ENCODE measurements around the gene CAMSAP1. TPM values are rescaled to one million over a fixed set of nuclear protein-coding genes. Genes with fewer than 3 reads are reported as not detected.

CAMSAP1 gene
- polyA plus RNA-seq, 1 donor from 2014 or later = 58.5 TPM

DNA sequence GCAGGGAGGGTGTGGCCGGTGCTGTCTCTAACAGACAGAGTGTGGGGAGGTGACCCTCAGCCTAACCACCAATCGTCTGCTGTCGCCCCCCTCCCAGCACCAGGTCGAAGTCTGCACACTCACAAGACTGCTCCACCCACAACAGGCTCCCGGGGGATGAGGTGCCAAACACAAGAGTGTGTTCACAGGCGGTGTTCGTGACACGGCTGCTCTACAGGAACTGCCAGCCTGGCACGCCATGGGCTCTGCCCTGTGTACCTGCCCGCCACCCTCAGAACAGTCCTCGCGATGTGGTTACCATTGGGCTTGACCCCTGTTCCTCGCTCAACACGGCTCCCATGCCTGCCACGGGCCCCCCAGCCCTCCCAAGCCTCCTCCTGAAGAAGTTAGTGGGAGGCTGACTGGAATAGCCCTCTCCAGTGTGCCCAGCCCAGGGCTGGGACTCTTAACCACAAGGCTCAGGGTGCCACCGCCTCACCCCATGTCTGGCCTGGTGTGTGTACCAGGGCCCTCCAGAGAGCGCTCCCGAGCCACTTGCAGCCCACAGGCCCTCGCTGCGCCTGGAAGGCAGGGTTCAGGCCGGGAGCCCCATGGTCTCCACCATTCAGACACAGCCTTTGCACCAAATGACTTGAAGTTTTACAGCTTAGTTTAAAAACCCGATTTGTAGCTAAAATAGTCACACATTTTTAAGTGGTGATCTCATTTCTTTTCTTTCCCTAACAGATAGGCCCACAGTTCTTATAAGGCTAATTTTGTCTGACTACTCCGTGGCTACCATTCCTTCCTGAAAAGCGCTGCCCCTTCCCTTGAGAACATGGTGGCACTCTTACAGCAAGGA lies 102.5 kb downstream of the CAMSAP1 start:
- no peak overlapping the region for H3K4me3 ChIP-seq (ENCODE audit: low read length)
- no peaks in the 10 kb centered on the region for H3K9me2 ChIP-seq (ENCODE audit: insufficient read depth, low read length)
- H3K9me3 ChIP-seq (ENCODE audit: low read length) = no peaks in the 10 kb centered on the region
- H3K9ac ChIP-seq (ENCODE audit: low read length) = no peak overlapping the region
- H3K79me2 ChIP-seq (replicated peaks; ENCODE audit: insufficient read depth, low read length) = no peaks in the 10 kb centered on the region
- no peak overlapping the region for H3K4me2 ChIP-seq (ENCODE audit: low read length)
- H3K27me3 ChIP-seq (ENCODE audit: insufficient read depth, low read depth, low read length) = no peaks in the 10 kb centered on the region
- H3K27ac ChIP-seq (ENCODE audit: low read length) = no peak overlapping the region
- no peak overlapping the region for H2AFZ ChIP-seq (ENCODE audit: low read depth, low read length)
- no peaks in the 10 kb centered on the region for H3F3A ChIP-seq (ENCODE audit: insufficient read depth, low read length, poor library complexity, severe bottlenecking)
- no peaks in the 10 kb centered on the region for H4K20me1 ChIP-seq (ENCODE audit: insufficient read depth)
- no peaks in the 10 kb centered on the region for H3K36me3 ChIP-seq (ENCODE audit: insufficient read depth, low read length)
- TF ChIP-seq, protein P1, sequence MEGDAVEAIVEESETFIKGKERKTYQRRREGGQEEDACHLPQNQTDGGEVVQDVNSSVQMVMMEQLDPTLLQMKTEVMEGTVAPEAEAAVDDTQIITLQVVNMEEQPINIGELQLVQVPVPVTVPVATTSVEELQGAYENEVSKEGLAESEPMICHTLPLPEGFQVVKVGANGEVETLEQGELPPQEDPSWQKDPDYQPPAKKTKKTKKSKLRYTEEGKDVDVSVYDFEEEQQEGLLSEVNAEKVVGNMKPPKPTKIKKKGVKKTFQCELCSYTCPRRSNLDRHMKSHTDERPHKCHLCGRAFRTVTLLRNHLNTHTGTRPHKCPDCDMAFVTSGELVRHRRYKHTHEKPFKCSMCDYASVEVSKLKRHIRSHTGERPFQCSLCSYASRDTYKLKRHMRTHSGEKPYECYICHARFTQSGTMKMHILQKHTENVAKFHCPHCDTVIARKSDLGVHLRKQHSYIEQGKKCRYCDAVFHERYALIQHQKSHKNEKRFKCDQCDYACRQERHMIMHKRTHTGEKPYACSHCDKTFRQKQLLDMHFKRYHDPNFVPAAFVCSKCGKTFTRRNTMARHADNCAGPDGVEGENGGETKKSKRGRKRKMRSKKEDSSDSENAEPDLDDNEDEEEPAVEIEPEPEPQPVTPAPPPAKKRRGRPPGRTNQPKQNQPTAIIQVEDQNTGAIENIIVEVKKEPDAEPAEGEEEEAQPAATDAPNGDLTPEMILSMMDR (IDR thresholded peaks at IDR 0.05; ENCODE audit: poor library complexity, severe bottlenecking) = no peak
- TF ChIP-seq RAD21 (conservative IDR thresholded peaks at IDR 0.05) = no peak
- TF ChIP-seq, protein P2, sequence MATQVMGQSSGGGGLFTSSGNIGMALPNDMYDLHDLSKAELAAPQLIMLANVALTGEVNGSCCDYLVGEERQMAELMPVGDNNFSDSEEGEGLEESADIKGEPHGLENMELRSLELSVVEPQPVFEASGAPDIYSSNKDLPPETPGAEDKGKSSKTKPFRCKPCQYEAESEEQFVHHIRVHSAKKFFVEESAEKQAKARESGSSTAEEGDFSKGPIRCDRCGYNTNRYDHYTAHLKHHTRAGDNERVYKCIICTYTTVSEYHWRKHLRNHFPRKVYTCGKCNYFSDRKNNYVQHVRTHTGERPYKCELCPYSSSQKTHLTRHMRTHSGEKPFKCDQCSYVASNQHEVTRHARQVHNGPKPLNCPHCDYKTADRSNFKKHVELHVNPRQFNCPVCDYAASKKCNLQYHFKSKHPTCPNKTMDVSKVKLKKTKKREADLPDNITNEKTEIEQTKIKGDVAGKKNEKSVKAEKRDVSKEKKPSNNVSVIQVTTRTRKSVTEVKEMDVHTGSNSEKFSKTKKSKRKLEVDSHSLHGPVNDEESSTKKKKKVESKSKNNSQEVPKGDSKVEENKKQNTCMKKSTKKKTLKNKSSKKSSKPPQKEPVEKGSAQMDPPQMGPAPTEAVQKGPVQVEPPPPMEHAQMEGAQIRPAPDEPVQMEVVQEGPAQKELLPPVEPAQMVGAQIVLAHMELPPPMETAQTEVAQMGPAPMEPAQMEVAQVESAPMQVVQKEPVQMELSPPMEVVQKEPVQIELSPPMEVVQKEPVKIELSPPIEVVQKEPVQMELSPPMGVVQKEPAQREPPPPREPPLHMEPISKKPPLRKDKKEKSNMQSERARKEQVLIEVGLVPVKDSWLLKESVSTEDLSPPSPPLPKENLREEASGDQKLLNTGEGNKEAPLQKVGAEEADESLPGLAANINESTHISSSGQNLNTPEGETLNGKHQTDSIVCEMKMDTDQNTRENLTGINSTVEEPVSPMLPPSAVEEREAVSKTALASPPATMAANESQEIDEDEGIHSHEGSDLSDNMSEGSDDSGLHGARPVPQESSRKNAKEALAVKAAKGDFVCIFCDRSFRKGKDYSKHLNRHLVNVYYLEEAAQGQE (IDR thresholded peaks at IDR 0.05; ENCODE audit: borderline replicate concordance) = no peak
- TF ChIP-seq EP300 (conservative IDR thresholded peaks at IDR 0.05; ENCODE audit: poor library complexity, severe bottlenecking) = no peak
- no peak for TF ChIP-seq TAF1 (IDR thresholded peaks at IDR 0.05; ENCODE audit: low read depth)
- TF ChIP-seq POLR2AphosphoS5 (IDR thresholded peaks at IDR 0.05) = no peak
- no peak for TF ChIP-seq EZH2 (IDR thresholded peaks at IDR 0.05; ENCODE audit: borderline replicate concordance, insufficient read depth, low read length, poor library complexity, severe bottlenecking)

DNA sequence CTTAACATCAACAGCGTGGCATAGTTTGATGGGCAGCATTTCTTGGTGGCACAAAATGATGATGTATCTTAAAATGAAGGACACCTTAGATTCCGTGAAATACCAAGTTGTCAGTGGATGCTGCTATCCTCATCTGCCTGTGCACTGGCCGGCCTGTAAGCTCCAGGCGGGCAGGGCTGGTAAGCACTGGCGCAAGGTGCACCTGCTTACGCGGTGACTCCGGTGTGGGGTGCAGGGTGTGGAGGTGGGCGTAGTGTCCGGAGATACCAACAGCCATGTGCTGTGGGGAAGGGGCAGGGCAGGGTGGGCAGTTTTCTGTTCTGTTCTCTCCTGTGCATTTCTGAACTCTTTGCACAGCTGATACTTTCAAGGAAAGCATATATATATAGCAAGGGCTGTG lies 103.9 kb downstream of the CAMSAP1 start:
- Histone ChIP-seq H4K20me1 (ENCODE audit: insufficient read depth) (no peaks in the 10 kb centered on the region), H3K36me3 (ENCODE audit: insufficient read depth, low read length) (no peaks in the 10 kb centered on the region), H3K9me2 (ENCODE audit: insufficient read depth, low read length) (no peaks in the 10 kb centered on the region), H2AFZ (ENCODE audit: low read depth, low read length) (no peak overlapping the region), H3K9ac (ENCODE audit: low read length) (no peak overlapping the region), H3K9me3 (ENCODE audit: low read length) (no peaks in the 10 kb centered on the region), H3K27ac (ENCODE audit: low read length) (no peak overlapping the region), H3K4me3 (ENCODE audit: low read length) (no peak overlapping the region), H3K27me3 (ENCODE audit: insufficient read depth, low read depth, low read length) (no peaks in the 10 kb centered on the region), H3K4me2 (ENCODE audit: low read length) (no peak overlapping the region), H3K79me2 (replicated peaks; ENCODE audit: insufficient read depth, low read length) (no peaks in the 10 kb centered on the region), H3F3A (ENCODE audit: insufficient read depth, low read length, poor library complexity, severe bottlenecking) (no peaks in the 10 kb centered on the region)
- TF ChIP-seq EP300 (conservative IDR thresholded peaks at IDR 0.05; ENCODE audit: poor library complexity, severe bottlenecking) = no peak

Data from neural cell (in vitro differentiated cells).